Panc1 (cell line): ENCODE results near the gene TENT5C.

Experiments used
- CTCF ChIP-seq: fragments of 450-650 bp; IDR thresholded peaks from 2 replicates; pipeline ENCODE4 v1.5.1; 2017; ENCODE audit warnings: mild to moderate bottlenecking
- SIN3A ChIP-seq: IDR thresholded peaks from 2 replicates; pipeline ENCODE4 v1.6.1; 2012; ENCODE audit warnings: low read depth, mild to moderate bottlenecking, low read length, moderate library complexity, borderline replicate concordance; ENCODE audit not compliant: insufficient read depth

DNA sequence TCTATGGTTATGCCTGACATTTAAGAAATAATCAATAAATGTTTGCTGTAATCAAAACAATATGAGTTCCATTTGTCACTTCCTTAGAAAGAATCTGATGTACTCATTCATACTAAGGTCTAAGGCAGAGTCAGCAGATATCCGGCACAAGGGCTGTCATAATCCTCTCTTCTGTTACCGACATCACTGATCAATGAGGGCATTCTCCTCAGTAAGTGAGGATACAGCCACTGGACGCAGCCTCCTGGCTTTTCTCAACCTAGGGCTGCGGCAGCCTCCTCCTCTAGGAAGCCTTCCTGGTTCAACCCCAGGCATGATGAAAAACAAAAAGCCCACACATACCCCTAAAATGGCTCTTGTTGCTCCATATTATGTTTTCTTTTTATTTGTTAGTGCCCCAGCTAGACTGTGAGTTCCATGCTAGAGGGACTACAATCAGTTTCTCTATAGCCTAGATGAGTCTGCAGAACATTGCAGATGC is 40.7 kb upstream of the TENT5C start:
- TF ChIP-seq SIN3A = no peak
- no peak for TF ChIP-seq CTCF
